Ureter (tissue), 1 donor: ENCODE measurements around the gene METRN. TPM values are rescaled to one million over a fixed set of nuclear protein-coding genes. Genes with fewer than 3 reads are reported as not detected.
A peak's percentile ranks its signal among the peaks of the same experiment; 100 is the strongest.

ENCODE experiments used
- DNase-seq: peaks from one replicate; pipeline ENCODE4 v3.0.0-alpha.2; 2020; ENCODE audit warnings: low spot score
- total RNA-seq: library from RNA; stranded (reverse); gene quantifications from one replicate; pipeline ENCODE4 v1.2.4, GENCODE V29; 2023
- donor health status: DM: yes; HTN: yes; CAD: no.

METRN gene
- total RNA-seq, 1 donor from 2014 or later: 20.8 TPM

- no peak for DNase-seq
Observed at GRCh38 chr16:677316-678190, 37.4 kb upstream of the METRN start.

GRCh38 chr16:678209-678857 lies 36.6 kb upstream of the METRN start:
- no peak for DNase-seq

GRCh38 chr16:678858-679813 lies 35.8 kb upstream of the METRN start:
- peak; percentile 77 for DNase-seq

GRCh38 chr16:679814-680624 lies 34.9 kb upstream of the METRN start, which contains the start of gene STUB1:
Gene STUB1 (plus strand): TSS chr16:680410. CDS start chr16:680526, 116 bp downstream.
- peak; percentile 92 for DNase-seq

GRCh38 chr16:680625-680945 lies 34.3 kb upstream of the METRN start:
- no peak for DNase-seq

- no peak for DNase-seq
Observed at GRCh38 chr16:680967-681745, 33.8 kb upstream of the METRN start.

GRCh38 chr16:681746-682427 lies 33.0 kb upstream of the METRN start:
- no peak for DNase-seq

GRCh38 chr16:682493-683395 lies 32.2 kb upstream of the METRN start:
- no peak for DNase-seq

GRCh38 chr16:683396-684070 lies 31.4 kb upstream of the METRN start:
- no peak for DNase-seq

GRCh38 chr16:684071-684794 lies 30.7 kb upstream of the METRN start, which contains the start of gene JMJD8:
Gene JMJD8 (minus strand): TSS chr16:684334. CDS start chr16:684319, 15 bp downstream.
- DNase-seq: peak; percentile 96

GRCh38 chr16:684961-685696 lies 29.8 kb upstream of the METRN start:
- DNase-seq: no peak

- no peak for DNase-seq
Observed at GRCh38 chr16:685967-686366, 29.0 kb upstream of the METRN start.

- DNase-seq: no peak
Observed at GRCh38 chr16:686459-687260, 28.3 kb upstream of the METRN start.

- no peak for DNase-seq
Observed at GRCh38 chr16:687499-687898, 27.4 kb upstream of the METRN start.

GRCh38 chr16:689175-689897 lies 25.6 kb upstream of the METRN start:
- no peak for DNase-seq
